Caco-2 (cell line): ENCODE results near the gene PPP6R2. TPM values are rescaled to one million over a fixed set of nuclear protein-coding genes. Genes with fewer than 3 reads are reported as not detected.

Experiments used
- BruUV-seq: library from RNA; stranded (reverse); fragments of 400-500 nt; replicated peaks from 2 replicates; lab custom pipeline; 2021; lab: Mats Ljungman, UMichigan
- CTCF ChIA-PET: fragments of 300-600 bp; sonication (Branson Sonifier 250); formaldehyde crosslinking; loops from one replicate; lab custom pipeline; 2022; ENCODE audit warnings: antibody characterized with exemption; lab: Charles Lee
- POLR2A ChIA-PET: fragments of 300-600 bp; sonication (Branson Sonifier 250); formaldehyde crosslinking; loops from one replicate; lab custom pipeline; 2022; ENCODE audit warnings: antibody characterized with exemption; lab: Charles Lee
- DNase-seq, 2 experiments: peaks; one replicate each; pipeline versions ENCODE4 v3.0.0 to v3.0.0-alpha.2; 2020 to 2022
- H3K27me3 ChIP-seq: replicated peaks from 2 replicates; pipeline ENCODE4 v1.6.0; 2011; ENCODE audit warnings: low read length; ENCODE audit not compliant: control insufficient read depth, insufficient read depth
- H3K36me3 ChIP-seq: 2 replicates; pipeline ENCODE4 v1.5.1; 2011; ENCODE audit warnings: low read length; ENCODE audit not compliant: control insufficient read depth, insufficient read depth
- H3K4me1 ChIP-seq: fragments of 250-450 bp; sonication (Bioruptor Pico); 2 replicates; pipeline ENCODE4 v1.5.1; 2020; ENCODE audit warnings: mild to moderate bottlenecking
- H3K4me3 ChIP-seq: 2 replicates; pipeline ENCODE4 v1.5.1; 2011; ENCODE audit warnings: low read depth, mild to moderate bottlenecking, control low read depth, low read length
- H3K9me3 ChIP-seq: fragments of 250-450 bp; sonication (Bioruptor Pico); 2 replicates; pipeline ENCODE4 v1.5.1; 2020; ENCODE audit warnings: mild to moderate bottlenecking, moderate library complexity
- H3K27ac Mint-ChIP-seq: one replicate; pipeline ENCODE4 v1.8.0; 2022; ENCODE audit warnings: mixed read lengths; ENCODE audit not compliant: unreplicated experiment
- H3K27me3 Mint-ChIP-seq: one replicate; pipeline ENCODE4 v1.8.0; 2022; ENCODE audit warnings: mixed read lengths; ENCODE audit not compliant: insufficient read depth, unreplicated experiment
- H3K36me3 Mint-ChIP-seq: one replicate; pipeline ENCODE4 v1.8.0; 2022; ENCODE audit warnings: mild to moderate bottlenecking, mixed read lengths; ENCODE audit not compliant: insufficient read depth, unreplicated experiment
- H3K4me1 Mint-ChIP-seq: one replicate; pipeline ENCODE4 v1.8.0; 2022; ENCODE audit warnings: low read depth, mixed read lengths; ENCODE audit not compliant: unreplicated experiment
- H3K4me3 Mint-ChIP-seq: one replicate; pipeline ENCODE4 v1.8.0; 2022; ENCODE audit warnings: mild to moderate bottlenecking, moderate library complexity, mixed read lengths; ENCODE audit not compliant: unreplicated experiment
- H3K9me3 Mint-ChIP-seq: one replicate; pipeline ENCODE4 v1.8.0; 2022; ENCODE audit warnings: mixed read lengths; ENCODE audit not compliant: unreplicated experiment
- intact Hi-C: fragments of 100-400 bp; cut with micrococcal nuclease; formaldehyde crosslinking; loops from one replicate; pipeline ENCODE4 v1.10.0; 2022; ENCODE audit not compliant: unreplicated experiment
- total RNA-seq: library from RNA; stranded (reverse); gene quantifications from 2 replicates; pipeline ENCODE4 v1.2.3, GENCODE V29; 2022
- TF ChIP-seq, protein P1 (sequence below), 2 experiments: fragments of 200-600 bp in 1 of 2; IDR thresholded peaks; 1 replicate in 1 of 2; 2 replicates in 1 of 2; pipeline versions ENCODE4 v1.5.1 to v1.8.0; 2011 to 2022; ENCODE audit warnings: antibody characterized with exemption in 1 of 2, control low read depth in 1 of 2, inconsistent platforms in 1 of 2, low read depth in 1 of 2, low read length in 1 of 2, mild to moderate bottlenecking in 1 of 2, moderate library complexity in 1 of 2; ENCODE audit not compliant: insufficient read depth in 1 of 2, severe bottlenecking in 1 of 2, unreplicated experiment in 1 of 2

Gene PPP6R2
- total RNA-seq, 1 experiment from 2014 or later = 60.7 TPM

DNA sequence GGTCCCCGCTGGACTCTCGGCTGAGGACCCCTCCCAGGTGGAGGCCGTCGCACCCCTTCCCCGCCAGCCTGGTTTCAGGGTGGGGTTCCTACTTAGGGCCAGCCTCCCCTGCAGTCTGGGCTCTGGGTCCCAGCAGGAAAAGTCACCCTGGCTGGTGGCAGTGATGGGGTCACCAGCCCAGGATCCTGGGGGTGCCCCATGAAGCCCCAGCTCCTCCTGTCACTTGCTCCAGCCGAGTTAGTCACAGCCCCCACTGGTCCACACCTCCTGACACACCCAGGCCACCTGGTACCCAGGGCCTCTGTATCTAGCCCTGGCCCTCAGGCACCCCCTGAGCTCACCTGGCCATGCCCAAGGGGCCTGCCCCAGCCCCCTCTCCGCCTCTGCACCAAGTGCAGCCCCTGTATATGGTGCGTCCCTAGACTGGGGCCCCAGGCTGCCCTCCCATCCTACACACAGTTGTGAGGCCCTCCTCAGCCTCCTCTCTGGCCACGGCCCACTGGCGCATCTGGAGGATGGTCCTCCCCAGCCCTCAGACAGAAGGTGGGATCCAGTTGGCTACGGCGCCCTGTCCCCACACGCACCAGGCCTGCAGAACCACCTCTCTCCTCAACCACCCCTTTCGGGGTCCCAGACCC lies 42.4 kb upstream of the PPP6R2 start:
- no peaks in the 10 kb centered on the region for H3K9me3 Mint-ChIP-seq
- no TSS peak for BruUV-seq
- H3K4me3 Mint-ChIP-seq = peak overlapping the region; percentile 60
- TF ChIP-seq, protein P1, sequence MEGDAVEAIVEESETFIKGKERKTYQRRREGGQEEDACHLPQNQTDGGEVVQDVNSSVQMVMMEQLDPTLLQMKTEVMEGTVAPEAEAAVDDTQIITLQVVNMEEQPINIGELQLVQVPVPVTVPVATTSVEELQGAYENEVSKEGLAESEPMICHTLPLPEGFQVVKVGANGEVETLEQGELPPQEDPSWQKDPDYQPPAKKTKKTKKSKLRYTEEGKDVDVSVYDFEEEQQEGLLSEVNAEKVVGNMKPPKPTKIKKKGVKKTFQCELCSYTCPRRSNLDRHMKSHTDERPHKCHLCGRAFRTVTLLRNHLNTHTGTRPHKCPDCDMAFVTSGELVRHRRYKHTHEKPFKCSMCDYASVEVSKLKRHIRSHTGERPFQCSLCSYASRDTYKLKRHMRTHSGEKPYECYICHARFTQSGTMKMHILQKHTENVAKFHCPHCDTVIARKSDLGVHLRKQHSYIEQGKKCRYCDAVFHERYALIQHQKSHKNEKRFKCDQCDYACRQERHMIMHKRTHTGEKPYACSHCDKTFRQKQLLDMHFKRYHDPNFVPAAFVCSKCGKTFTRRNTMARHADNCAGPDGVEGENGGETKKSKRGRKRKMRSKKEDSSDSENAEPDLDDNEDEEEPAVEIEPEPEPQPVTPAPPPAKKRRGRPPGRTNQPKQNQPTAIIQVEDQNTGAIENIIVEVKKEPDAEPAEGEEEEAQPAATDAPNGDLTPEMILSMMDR (IDR thresholded peaks at IDR 0.05; ENCODE audit: insufficient read depth in 1 of 2, low read depth in 1 of 2, low read length in 1 of 2, severe bottlenecking in 1 of 2, unreplicated experiment in 1 of 2) = no peak
- no peak overlapping the region for H3K27ac Mint-ChIP-seq
- peaks cover 6% of the 10 kb centered on the region for H3K36me3 Mint-ChIP-seq
- Histone ChIP-seq H3K36me3 (peaks cover 2% of the 10 kb centered on the region), H3K27me3 (no peaks in the 10 kb centered on the region), H3K4me3 (peak overlapping the region; percentile 75), H3K9me3 (no peaks in the 10 kb centered on the region), H3K4me1 (peaks cover 59% of the 10 kb centered on the region)
- ChIA-PET CTCF (interaction anchor here (0.8 to 1.6 kb wide), 6 partner anchors 17 to 66 kb away, joined by 3 to 6 read pairs (median 4); partner anchors contain the start of gene DENND6B), POLR2A (interaction anchor here (0.8 kb wide), 1 partner anchor 10 kb away, joined by 5 read pairs; no protein-coding TSS in a partner anchor)
- H3K4me1 Mint-ChIP-seq = peaks cover 15% of the 10 kb centered on the region
- H3K27me3 Mint-ChIP-seq = no peaks in the 10 kb centered on the region
- intact Hi-C loops = no loop called here
- no peak for DNase-seq

GRCh38 chr22:50301581-50301991 lies 41.5 kb upstream of the PPP6R2 start:
- H3K4me1 Mint-ChIP-seq = peaks cover 15% of the 10 kb centered on the region
- POLR2A ChIA-PET = no interaction called here
- no peak for DNase-seq
- H3K9me3 Mint-ChIP-seq = no peaks in the 10 kb centered on the region
- intact Hi-C loops = no loop called here
- TF ChIP-seq, protein P1 (IDR thresholded peaks at IDR 0.05; ENCODE audit: insufficient read depth in 1 of 2, low read depth in 1 of 2, low read length in 1 of 2, severe bottlenecking in 1 of 2, unreplicated experiment in 1 of 2) = no peak
- H3K36me3 Mint-ChIP-seq = peaks cover 6% of the 10 kb centered on the region
- Histone ChIP-seq H3K4me1 (peaks cover 61% of the 10 kb centered on the region), H3K4me3 (no peak overlapping the region), H3K36me3 (peaks cover 2% of the 10 kb centered on the region), H3K27me3 (no peaks in the 10 kb centered on the region), H3K9me3 (no peaks in the 10 kb centered on the region)
- CTCF ChIA-PET = no interaction called here
- H3K27ac Mint-ChIP-seq = no peak overlapping the region
- BruUV-seq = no TSS peak
- H3K4me3 Mint-ChIP-seq = no peak overlapping the region
- H3K27me3 Mint-ChIP-seq = no peaks in the 10 kb centered on the region

DNA sequence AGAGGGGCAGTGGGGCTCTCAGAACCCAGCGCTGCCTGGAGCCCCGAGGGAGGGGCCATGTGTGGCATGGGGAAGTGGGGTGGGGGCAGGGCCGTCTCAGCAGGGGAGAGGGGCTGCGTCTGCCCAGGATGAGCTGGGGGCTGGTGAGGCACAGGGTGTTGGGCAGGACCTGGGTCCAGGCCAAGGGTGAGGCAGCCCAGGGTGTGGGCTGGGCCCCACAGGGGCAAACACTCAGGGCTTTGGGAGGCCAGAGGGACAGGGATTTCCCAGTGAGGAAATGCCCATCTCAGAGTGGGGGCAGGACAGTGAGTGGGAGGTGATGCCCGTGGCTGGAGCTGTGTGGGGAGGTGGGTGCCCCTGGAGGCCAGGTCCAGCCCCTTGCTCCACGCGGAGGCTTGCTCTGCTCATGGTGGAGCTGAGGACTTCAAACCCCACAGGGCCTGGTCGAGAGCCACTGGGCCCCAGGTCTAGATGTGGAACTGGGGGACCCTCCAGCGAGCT lies 41.0 kb upstream of the PPP6R2 start:
- no TSS peak for BruUV-seq
- TF ChIP-seq, protein P1 (IDR thresholded peaks at IDR 0.05; ENCODE audit: insufficient read depth in 1 of 2, low read depth in 1 of 2, low read length in 1 of 2, severe bottlenecking in 1 of 2, unreplicated experiment in 1 of 2) = no peak
- Histone ChIP-seq H3K36me3 (peaks cover 2% of the 10 kb centered on the region), H3K4me3 (no peak overlapping the region), H3K27me3 (no peaks in the 10 kb centered on the region), H3K4me1 (peaks cover 56% of the 10 kb centered on the region), H3K9me3 (no peaks in the 10 kb centered on the region)
- ChIA-PET POLR2A (no interaction called here), CTCF (interaction anchor here (0.7 kb wide), 1 partner anchor 9 kb away, joined by 3 read pairs; no protein-coding TSS in a partner anchor)
- peaks cover 15% of the 10 kb centered on the region for H3K4me1 Mint-ChIP-seq
- no peaks in the 10 kb centered on the region for H3K9me3 Mint-ChIP-seq
- DNase-seq = no peak
- no peaks in the 10 kb centered on the region for H3K27me3 Mint-ChIP-seq
- H3K36me3 Mint-ChIP-seq = peaks cover 6% of the 10 kb centered on the region
- no peak overlapping the region for H3K27ac Mint-ChIP-seq
- H3K4me3 Mint-ChIP-seq = no peak overlapping the region
- intact Hi-C loops = no loop called here
